RWPE1 (cell line): ENCODE measurements around the gene C1orf174.

Experiments
- CTCF ChIA-PET: fragments of 350-600 bp; sonication (Branson Sonifier 250); formaldehyde crosslinking; extraction: SDS; loops from one replicate; lab custom pipeline; 2021; lab: Yijun Ruan, JAX
- POLR2A ChIA-PET: fragments of 400-600 bp; formaldehyde crosslinking; extraction: SDS; loops from one replicate; lab custom pipeline; 2020; ENCODE audit warnings: antibody characterized with exemption; ENCODE audit not compliant: low non-redundant PET; lab: Yijun Ruan, JAX
- DNase-seq: peaks from one replicate; pipeline ENCODE4 v3.0.0; 2012; ENCODE audit warnings: low spot score
- H3K27ac ChIP-seq: fragments of 450-650 bp; 2 replicates; pipeline ENCODE4 v1.5.1; 2017
- CTCF ChIP-seq: fragments of 450-650 bp; conservative IDR thresholded peaks from 2 replicates; pipeline ENCODE4 v1.5.1; 2017; ENCODE audit warnings: low read depth, mild to moderate bottlenecking

Gene C1orf174

GRCh38 chr1:3883194-3883925, 16.7 kb downstream of the C1orf174 start:
- ChIA-PET POLR2A (interaction anchor here (0.6 kb wide), 1 partner anchor 26 kb away, joined by 4 read pairs; the partner anchor contains the start of gene DFFB), CTCF (interaction anchor here (0.6 to 1.0 kb wide), 4 partner anchors 16 to 491 kb away, joined by 3 to 9 read pairs (median 4); no protein-coding TSS in a partner anchor)
- no peak for TF ChIP-seq CTCF
- no peak for DNase-seq
- no peak overlapping the region for H3K27ac ChIP-seq

GRCh38 chr1:3881193-3881480, 18.9 kb downstream of the C1orf174 start:
- H3K27ac ChIP-seq, result no peak overlapping the region
- no peak for DNase-seq
- ChIA-PET CTCF (no interaction called here), POLR2A (no interaction called here)
- no peak for TF ChIP-seq CTCF

- POLR2A ChIA-PET, result no interaction called here
- CTCF ChIA-PET, result no interaction called here
- DNase-seq, result no peak
- TF ChIP-seq CTCF, result no peak
- H3K27ac ChIP-seq, result no peak overlapping the region
These were observed 19.5 kb downstream of the C1orf174 start for GRCh38 chr1:3880429-3881192.

- ChIA-PET POLR2A (no interaction called here), CTCF (no interaction called here)
- no peak overlapping the region for H3K27ac ChIP-seq
- DNase-seq, result no peak
- TF ChIP-seq CTCF, result no peak
These were observed 20.2 kb downstream of the C1orf174 start for GRCh38 chr1:3879787-3880428.

- CTCF ChIA-PET, result no interaction called here
- H3K27ac ChIP-seq, result no peak overlapping the region
- TF ChIP-seq CTCF, result no peak
- POLR2A ChIA-PET, result no interaction called here
- DNase-seq, result no peak
These were observed 21.0 kb downstream of the C1orf174 start for GRCh38 chr1:3879099-3879498.

GRCh38 chr1:3876716-3877115, 23.4 kb downstream of the C1orf174 start:
- ChIA-PET POLR2A (no interaction called here), CTCF (interaction anchor here (0.6 kb wide), 1 partner anchor 626 kb away, joined by 3 read pairs; no protein-coding TSS in a partner anchor)
- TF ChIP-seq CTCF, result no peak
- DNase-seq, result no peak
- no peak overlapping the region for H3K27ac ChIP-seq
